ENCODE data around the gene TRIM4.
"Not testable (repeated sequence)": the region's sequence is repeated elsewhere in the genome, so short reads cannot be mapped to it uniquely, and the experiment has no call there.

Gene TRIM4

GRCh38 chr7:99920149-99920548 is 819 bp upstream of the TRIM4 start:
- DNase-seq (ENCODE audit: low read depth, low spot score): no peak

- DNase-seq (ENCODE audit: low read depth, low spot score): no peak
These were observed 433 bp upstream of the TRIM4 start for GRCh38 chr7:99919814-99920112.

- no peak for DNase-seq (ENCODE audit: low read depth, low spot score)
These were observed 8.4 kb downstream of the TRIM4 start for GRCh38 chr7:99910976-99911375.

- DNase-seq (ENCODE audit: low read depth, low spot score): no peak
These were observed 17.7 kb downstream of the TRIM4 start for GRCh38 chr7:99901581-99901980.

GRCh38 chr7:99899830-99900519 is 19.4 kb downstream of the TRIM4 start:
- no peak for DNase-seq (ENCODE audit: low read depth, low spot score)

GRCh38 chr7:99898836-99899235 is 20.5 kb downstream of the TRIM4 start:
- no peak for DNase-seq (ENCODE audit: low read depth, low spot score)

- no peak for DNase-seq (ENCODE audit: low read depth, low spot score)
These were observed 21.3 kb downstream of the TRIM4 start for GRCh38 chr7:99898023-99898357.

- no peak for DNase-seq (ENCODE audit: low read depth, low spot score)
These were observed 21.9 kb downstream of the TRIM4 start for GRCh38 chr7:99897322-99898022.

- DNase-seq (ENCODE audit: low read depth, low spot score): no peak
These were observed 24.6 kb downstream of the TRIM4 start for GRCh38 chr7:99894738-99895137.

GRCh38 chr7:99893280-99893679 is 26.1 kb downstream of the TRIM4 start:
- no peak for DNase-seq (ENCODE audit: low read depth, low spot score)

GRCh38 chr7:99890348-99890747 is 29.0 kb downstream of the TRIM4 start:
- DNase-seq (ENCODE audit: low read depth, low spot score): not testable (repeated sequence)

GRCh38 chr7:99888366-99888765 is 31.0 kb downstream of the TRIM4 start:
- not testable (repeated sequence) for DNase-seq (ENCODE audit: low read depth, low spot score)

- no peak for DNase-seq (ENCODE audit: low read depth, low spot score)
These were observed 38.0 kb downstream of the TRIM4 start for GRCh38 chr7:99881370-99881769.

GRCh38 chr7:99876933-99877332 is 42.4 kb downstream of the TRIM4 start, which contains the start of gene OR2AE1:
Gene OR2AE1 (minus strand): TSS chr7:99877033. CDS start chr7:99877033, 0 bp downstream.
- DNase-seq (ENCODE audit: low read depth, low spot score): no peak

- no peak for DNase-seq (ENCODE audit: low read depth, low spot score)
These were observed 42.8 kb downstream of the TRIM4 start for GRCh38 chr7:99876491-99876890.

- no peak for DNase-seq (ENCODE audit: low read depth, low spot score)
These were observed 51.1 kb downstream of the TRIM4 start for GRCh38 chr7:99868246-99868645.

GRCh38 chr7:99867477-99867876 is 51.9 kb downstream of the TRIM4 start:
- not testable (repeated sequence) for DNase-seq (ENCODE audit: low read depth, low spot score)

GRCh38 chr7:99863847-99864440 is 55.4 kb downstream of the TRIM4 start:
- DNase-seq (ENCODE audit: low read depth, low spot score): no peak

- no peak for DNase-seq (ENCODE audit: low read depth, low spot score)
These were observed 58.8 kb downstream of the TRIM4 start for GRCh38 chr7:99860281-99861127.

- DNase-seq (ENCODE audit: low read depth, low spot score): no peak
These were observed 64.1 kb downstream of the TRIM4 start for GRCh38 chr7:99855236-99855635.

- no peak for DNase-seq (ENCODE audit: low read depth, low spot score)
These were observed 70.7 kb downstream of the TRIM4 start for GRCh38 chr7:99848420-99849216.
